ENCODE data around the gene NFASC. TPM values are rescaled to one million over a fixed set of nuclear protein-coding genes. Genes with fewer than 3 reads are reported as not detected.

Gene NFASC
- total RNA-seq, 2 donors from 2014 or later = 0.27 TPM; not detected in 1

- H3K36me3 Mint-ChIP-seq (ENCODE audit: low read depth) = peaks cover 5% of the 10 kb centered on the region
- no peak overlapping the region for H3K4me3 Mint-ChIP-seq
- ATAC-seq (no peak), DNase-seq (no peak)
- no peaks in the 10 kb centered on the region for H3K4me1 Mint-ChIP-seq
- no peak overlapping the region for H3K27ac Mint-ChIP-seq
- peaks cover 81% of the 10 kb centered on the region for H3K27me3 Mint-ChIP-seq
- H3K9me3 ChIP-seq (ENCODE audit: control insufficient read depth, low read length, poor library complexity, severe bottlenecking) = no peaks in the 10 kb centered on the region
Measured at GRCh38 chr1:204867203-204867602, 3.5 kb upstream of the NFASC start.

GRCh38 chr1:204867666-204868339, 2.9 kb upstream of the NFASC start:
- Mint-ChIP-seq H3K4me3 (no peak overlapping the region), H3K4me1 (no peaks in the 10 kb centered on the region), H3K27ac (no peak overlapping the region), H3K27me3 (peaks cover 75% of the 10 kb centered on the region), H3K36me3 (ENCODE audit: low read depth) (peaks cover 3% of the 10 kb centered on the region)
- DNase-seq (no peak), ATAC-seq (no peak)
- H3K9me3 ChIP-seq (ENCODE audit: control insufficient read depth, low read length, poor library complexity, severe bottlenecking) = no peaks in the 10 kb centered on the region

- Mint-ChIP-seq H3K4me3 (no peak overlapping the region), H3K27ac (no peak overlapping the region), H3K4me1 (no peaks in the 10 kb centered on the region), H3K36me3 (ENCODE audit: low read depth) (peaks cover 3% of the 10 kb centered on the region), H3K27me3 (peaks cover 72% of the 10 kb centered on the region)
- no peak for DNase-seq
- no peak for ATAC-seq
- no peaks in the 10 kb centered on the region for H3K9me3 ChIP-seq (ENCODE audit: control insufficient read depth, low read length, poor library complexity, severe bottlenecking)
Measured at GRCh38 chr1:204868340-204868700, 2.3 kb upstream of the NFASC start.

- Mint-ChIP-seq H3K36me3 (ENCODE audit: low read depth) (peaks cover 3% of the 10 kb centered on the region), H3K4me3 (no peak overlapping the region), H3K4me1 (no peaks in the 10 kb centered on the region), H3K27me3 (peaks cover 77% of the 10 kb centered on the region), H3K27ac (no peak overlapping the region)
- no peak for DNase-seq
- ATAC-seq = no peak
- H3K9me3 ChIP-seq (ENCODE audit: control insufficient read depth, low read length, poor library complexity, severe bottlenecking) = no peaks in the 10 kb centered on the region
Measured at GRCh38 chr1:204869097-204869496, 1.6 kb upstream of the NFASC start.

- no peaks in the 10 kb centered on the region for H3K9me3 ChIP-seq (ENCODE audit: control insufficient read depth, low read length, poor library complexity, severe bottlenecking)
- Mint-ChIP-seq H3K27ac (no peak overlapping the region), H3K36me3 (ENCODE audit: low read depth) (peaks cover 3% of the 10 kb centered on the region), H3K27me3 (peaks cover 74% of the 10 kb centered on the region), H3K4me1 (no peaks in the 10 kb centered on the region), H3K4me3 (no peak overlapping the region)
- no peak for ATAC-seq
- DNase-seq = no peak
Measured at GRCh38 chr1:204871405-204872037, 859 bp downstream of the NFASC start.

GRCh38 chr1:204872262-204872881, 1.7 kb downstream of the NFASC start:
- Mint-ChIP-seq H3K4me3 (no peak overlapping the region), H3K4me1 (no peaks in the 10 kb centered on the region), H3K27ac (no peak overlapping the region), H3K27me3 (peaks cover 74% of the 10 kb centered on the region), H3K36me3 (ENCODE audit: low read depth) (peaks cover 3% of the 10 kb centered on the region)
- H3K9me3 ChIP-seq (ENCODE audit: control insufficient read depth, low read length, poor library complexity, severe bottlenecking) = no peaks in the 10 kb centered on the region
- ATAC-seq (no peak), DNase-seq (no peak)

- H3K4me3 Mint-ChIP-seq = no peak overlapping the region
- no peaks in the 10 kb centered on the region for H3K9me3 ChIP-seq (ENCODE audit: control insufficient read depth, low read length, poor library complexity, severe bottlenecking)
- H3K36me3 Mint-ChIP-seq (ENCODE audit: low read depth) = peaks cover 3% of the 10 kb centered on the region
- H3K4me1 Mint-ChIP-seq = no peaks in the 10 kb centered on the region
- ATAC-seq (no peak), DNase-seq (no peak)
- no peak overlapping the region for H3K27ac Mint-ChIP-seq
- H3K27me3 Mint-ChIP-seq = peaks cover 73% of the 10 kb centered on the region
Measured at GRCh38 chr1:204873176-204873575, 2.5 kb downstream of the NFASC start.

GRCh38 chr1:204873714-204874113, 3.1 kb downstream of the NFASC start:
- DNase-seq (no peak), ATAC-seq (no peak)
- Mint-ChIP-seq H3K4me3 (no peak overlapping the region), H3K27ac (no peak overlapping the region), H3K27me3 (peaks cover 73% of the 10 kb centered on the region), H3K36me3 (ENCODE audit: low read depth) (peaks cover 3% of the 10 kb centered on the region), H3K4me1 (no peaks in the 10 kb centered on the region)
- H3K9me3 ChIP-seq (ENCODE audit: control insufficient read depth, low read length, poor library complexity, severe bottlenecking) = no peaks in the 10 kb centered on the region

- H3K9me3 ChIP-seq (ENCODE audit: control insufficient read depth, low read length, poor library complexity, severe bottlenecking) = no peaks in the 10 kb centered on the region
- ATAC-seq = no peak
- H3K4me1 Mint-ChIP-seq = no peaks in the 10 kb centered on the region
- H3K27me3 Mint-ChIP-seq = peaks cover 74% of the 10 kb centered on the region
- peaks cover 3% of the 10 kb centered on the region for H3K36me3 Mint-ChIP-seq (ENCODE audit: low read depth)
- DNase-seq = no peak
- H3K4me3 Mint-ChIP-seq = no peak overlapping the region
- H3K27ac Mint-ChIP-seq = no peak overlapping the region
Measured at GRCh38 chr1:204874274-204874673, 3.6 kb downstream of the NFASC start.

GRCh38 chr1:204875255-204875654, 4.6 kb downstream of the NFASC start:
- Mint-ChIP-seq H3K36me3 (ENCODE audit: low read depth) (peaks cover 3% of the 10 kb centered on the region), H3K27ac (no peak overlapping the region), H3K27me3 (peaks cover 76% of the 10 kb centered on the region), H3K4me3 (no peak overlapping the region), H3K4me1 (no peaks in the 10 kb centered on the region)
- H3K9me3 ChIP-seq (ENCODE audit: control insufficient read depth, low read length, poor library complexity, severe bottlenecking) = no peaks in the 10 kb centered on the region
- ATAC-seq = no peak
- no peak for DNase-seq

- H3K36me3 Mint-ChIP-seq (ENCODE audit: low read depth) = no peaks in the 10 kb centered on the region
- DNase-seq (no peak), ATAC-seq (no peak)
- H3K4me3 Mint-ChIP-seq = no peak overlapping the region
- no peaks in the 10 kb centered on the region for H3K4me1 Mint-ChIP-seq
- no peak overlapping the region for H3K27ac Mint-ChIP-seq
- no peaks in the 10 kb centered on the region for H3K9me3 ChIP-seq (ENCODE audit: control insufficient read depth, low read length, poor library complexity, severe bottlenecking)
- peaks cover 70% of the 10 kb centered on the region for H3K27me3 Mint-ChIP-seq
Measured at GRCh38 chr1:204878621-204879234, 8.1 kb downstream of the NFASC start.

- ATAC-seq = no peak
- no peak for DNase-seq
- H3K27ac Mint-ChIP-seq = no peak overlapping the region
- no peaks in the 10 kb centered on the region for H3K4me1 Mint-ChIP-seq
- no peaks in the 10 kb centered on the region for H3K36me3 Mint-ChIP-seq (ENCODE audit: low read depth)
- no peak overlapping the region for H3K4me3 Mint-ChIP-seq
- H3K27me3 Mint-ChIP-seq = peaks cover 65% of the 10 kb centered on the region
- no peaks in the 10 kb centered on the region for H3K9me3 ChIP-seq (ENCODE audit: control insufficient read depth, low read length, poor library complexity, severe bottlenecking)
Measured at GRCh38 chr1:204879351-204879750, 8.7 kb downstream of the NFASC start.

- H3K9me3 ChIP-seq (ENCODE audit: control insufficient read depth, low read length, poor library complexity, severe bottlenecking) = no peaks in the 10 kb centered on the region
- no peak overlapping the region for H3K27ac Mint-ChIP-seq
- H3K4me1 Mint-ChIP-seq = peaks cover 2% of the 10 kb centered on the region
- H3K36me3 Mint-ChIP-seq (ENCODE audit: low read depth) = no peaks in the 10 kb centered on the region
- peaks cover 59% of the 10 kb centered on the region for H3K27me3 Mint-ChIP-seq
- H3K4me3 Mint-ChIP-seq = no peak overlapping the region
- DNase-seq (no peak), ATAC-seq (no peak)
Measured at GRCh38 chr1:204880906-204881305, 10.2 kb downstream of the NFASC start.

Measured in T-helper 17 cell (primary cell).